ENCODE data around the gene CEP63. TPM values are rescaled to one million over a fixed set of nuclear protein-coding genes. Genes with fewer than 3 reads are reported as not detected.

Gene CEP63
- total RNA-seq, 1 experiment from 2014 or later, result 37.4 TPM

- H3K9me3 Mint-ChIP-seq (ENCODE audit: low read depth, unreplicated experiment), result no peaks in the 10 kb centered on the region
- no peaks in the 10 kb centered on the region for H3K4me1 Mint-ChIP-seq (ENCODE audit: low read depth, unreplicated experiment)
- BruUV-seq (replicated peaks), result no TSS peak
- H3K27ac Mint-ChIP-seq (ENCODE audit: unreplicated experiment), result no peak overlapping the region
- CTCF ChIA-PET, result no interaction called here
- no peak for DNase-seq
- H3K36me3 Mint-ChIP-seq (ENCODE audit: insufficient read depth, unreplicated experiment), result no peaks in the 10 kb centered on the region
- TF ChIP-seq CTCF (IDR thresholded peaks at IDR 0.05; ENCODE audit: unreplicated experiment), result no peak
- intact Hi-C loops (cut with micrococcal nuclease; ENCODE audit: unreplicated experiment), result no loop called here
- peaks cover 11% of the 10 kb centered on the region for H3K27me3 Mint-ChIP-seq (ENCODE audit: unreplicated experiment)
- H3K4me3 Mint-ChIP-seq (ENCODE audit: low read depth, unreplicated experiment), result no peak overlapping the region
Observed at GRCh38 chr3:134462331-134462941, 23.4 kb upstream of the CEP63 start.

- Mint-ChIP-seq H3K4me1 (ENCODE audit: low read depth, unreplicated experiment) (no peaks in the 10 kb centered on the region), H3K27ac (ENCODE audit: unreplicated experiment) (no peak overlapping the region), H3K36me3 (ENCODE audit: insufficient read depth, unreplicated experiment) (no peaks in the 10 kb centered on the region), H3K4me3 (ENCODE audit: low read depth, unreplicated experiment) (no peak overlapping the region), H3K27me3 (ENCODE audit: unreplicated experiment) (no peaks in the 10 kb centered on the region), H3K9me3 (ENCODE audit: low read depth, unreplicated experiment) (no peaks in the 10 kb centered on the region)
- CTCF ChIA-PET, result no interaction called here
- intact Hi-C loops (cut with micrococcal nuclease; ENCODE audit: unreplicated experiment), result no loop called here
- DNase-seq, result no peak
- TF ChIP-seq CTCF (IDR thresholded peaks at IDR 0.05; ENCODE audit: unreplicated experiment), result no peak
- no TSS peak for BruUV-seq (replicated peaks)
Observed at GRCh38 chr3:134463676-134464063, 22.2 kb upstream of the CEP63 start.

GRCh38 chr3:134464064-134464688 lies 21.7 kb upstream of the CEP63 start:
- H3K36me3 Mint-ChIP-seq (ENCODE audit: insufficient read depth, unreplicated experiment), result no peaks in the 10 kb centered on the region
- no peaks in the 10 kb centered on the region for H3K9me3 Mint-ChIP-seq (ENCODE audit: low read depth, unreplicated experiment)
- no peaks in the 10 kb centered on the region for H3K27me3 Mint-ChIP-seq (ENCODE audit: unreplicated experiment)
- TF ChIP-seq CTCF (IDR thresholded peaks at IDR 0.05; ENCODE audit: unreplicated experiment), result no peak
- intact Hi-C loops (cut with micrococcal nuclease; ENCODE audit: unreplicated experiment), result no loop called here
- no peak overlapping the region for H3K4me3 Mint-ChIP-seq (ENCODE audit: low read depth, unreplicated experiment)
- DNase-seq, result no peak
- CTCF ChIA-PET, result interaction anchor here (0.6 kb wide), 1 partner anchor 147 kb away, joined by 3 read pairs; no protein-coding TSS in a partner anchor
- no peaks in the 10 kb centered on the region for H3K4me1 Mint-ChIP-seq (ENCODE audit: low read depth, unreplicated experiment)
- no TSS peak for BruUV-seq (replicated peaks)
- no peak overlapping the region for H3K27ac Mint-ChIP-seq (ENCODE audit: unreplicated experiment)

- TF ChIP-seq CTCF (IDR thresholded peaks at IDR 0.05; ENCODE audit: unreplicated experiment), result no peak
- H3K9me3 Mint-ChIP-seq (ENCODE audit: low read depth, unreplicated experiment), result no peaks in the 10 kb centered on the region
- H3K27ac Mint-ChIP-seq (ENCODE audit: unreplicated experiment), result no peak overlapping the region
- CTCF ChIA-PET, result interaction anchor here (0.6 kb wide), 1 partner anchor 147 kb away, joined by 3 read pairs; no protein-coding TSS in a partner anchor
- intact Hi-C loops (cut with micrococcal nuclease; ENCODE audit: unreplicated experiment), result no loop called here
- H3K4me3 Mint-ChIP-seq (ENCODE audit: low read depth, unreplicated experiment), result no peak overlapping the region
- H3K4me1 Mint-ChIP-seq (ENCODE audit: low read depth, unreplicated experiment), result no peaks in the 10 kb centered on the region
- H3K36me3 Mint-ChIP-seq (ENCODE audit: insufficient read depth, unreplicated experiment), result no peaks in the 10 kb centered on the region
- BruUV-seq (replicated peaks), result no TSS peak
- no peaks in the 10 kb centered on the region for H3K27me3 Mint-ChIP-seq (ENCODE audit: unreplicated experiment)
- no peak for DNase-seq
Observed at GRCh38 chr3:134464689-134465365, 21.0 kb upstream of the CEP63 start.
